Nephron progenitor cell (in vitro differentiated cells): ENCODE data around the gene BEGAIN.

ENCODE experiments used
- DNase-seq: peaks from one replicate; pipeline ENCODE4 v3.0.0; 2021
- H3K27ac Mint-ChIP-seq: 2 replicates; pipeline ENCODE4 v1.8.0; 2021; ENCODE audit warnings: mild to moderate bottlenecking, moderate library complexity, mixed read lengths
- H3K27me3 Mint-ChIP-seq: 2 replicates; pipeline ENCODE4 v1.8.0; 2021; ENCODE audit warnings: mild to moderate bottlenecking, low read depth, mixed read lengths; ENCODE audit not compliant: poor library complexity
- H3K36me3 Mint-ChIP-seq: 2 replicates; pipeline ENCODE4 v1.8.0; 2021; ENCODE audit warnings: low read depth, mixed read lengths
- H3K4me1 Mint-ChIP-seq: 2 replicates; pipeline ENCODE4 v1.8.0; 2021; ENCODE audit warnings: mixed read lengths
- H3K4me3 Mint-ChIP-seq: 2 replicates; pipeline ENCODE4 v1.8.0; 2021; ENCODE audit warnings: mild to moderate bottlenecking, moderate library complexity, mixed read lengths
- H3K9me3 Mint-ChIP-seq: 2 replicates; pipeline ENCODE4 v1.8.0; 2021; ENCODE audit warnings: mild to moderate bottlenecking, moderate library complexity, mixed read lengths
- CTCF ChIP-seq: fragments of 200-600 bp; sonication (generic); IDR thresholded peaks from 2 replicates; pipeline ENCODE4 v1.5.0; 2021; ENCODE audit warnings: antibody characterized with exemption

BEGAIN gene

GRCh38 chr14:100618763-100619320 lies 31.6 kb upstream of the BEGAIN start:
- TF ChIP-seq CTCF: no peak
- H3K9me3 Mint-ChIP-seq: no peaks in the 10 kb centered on the region
- no peak overlapping the region for H3K27ac Mint-ChIP-seq
- no peaks in the 10 kb centered on the region for H3K36me3 Mint-ChIP-seq
- peaks cover 30% of the 10 kb centered on the region for H3K27me3 Mint-ChIP-seq
- H3K4me3 Mint-ChIP-seq: no peak overlapping the region
- no peak for DNase-seq
- H3K4me1 Mint-ChIP-seq: peaks cover 50% of the 10 kb centered on the region

DNA sequence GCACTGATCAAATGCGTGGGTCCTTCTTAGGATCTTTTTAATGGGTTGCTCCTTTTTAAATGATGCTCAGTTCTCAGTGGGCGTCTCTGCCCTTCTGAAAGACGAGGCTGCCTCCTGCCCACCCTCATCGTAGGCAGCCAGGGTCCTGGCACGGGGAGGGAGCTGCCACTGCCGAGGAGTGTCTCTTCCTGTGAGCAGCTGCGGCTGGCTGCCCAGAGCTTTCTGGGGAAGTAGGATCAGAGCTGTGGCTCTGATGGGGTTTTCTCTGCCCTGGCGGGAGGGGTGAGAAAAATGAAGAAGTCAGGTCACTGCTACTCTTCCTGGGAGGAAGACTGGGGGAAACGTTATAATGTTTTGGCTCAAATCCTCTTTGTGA lies 31.1 kb upstream of the BEGAIN start:
- H3K27me3 Mint-ChIP-seq: peaks cover 25% of the 10 kb centered on the region

DNA sequence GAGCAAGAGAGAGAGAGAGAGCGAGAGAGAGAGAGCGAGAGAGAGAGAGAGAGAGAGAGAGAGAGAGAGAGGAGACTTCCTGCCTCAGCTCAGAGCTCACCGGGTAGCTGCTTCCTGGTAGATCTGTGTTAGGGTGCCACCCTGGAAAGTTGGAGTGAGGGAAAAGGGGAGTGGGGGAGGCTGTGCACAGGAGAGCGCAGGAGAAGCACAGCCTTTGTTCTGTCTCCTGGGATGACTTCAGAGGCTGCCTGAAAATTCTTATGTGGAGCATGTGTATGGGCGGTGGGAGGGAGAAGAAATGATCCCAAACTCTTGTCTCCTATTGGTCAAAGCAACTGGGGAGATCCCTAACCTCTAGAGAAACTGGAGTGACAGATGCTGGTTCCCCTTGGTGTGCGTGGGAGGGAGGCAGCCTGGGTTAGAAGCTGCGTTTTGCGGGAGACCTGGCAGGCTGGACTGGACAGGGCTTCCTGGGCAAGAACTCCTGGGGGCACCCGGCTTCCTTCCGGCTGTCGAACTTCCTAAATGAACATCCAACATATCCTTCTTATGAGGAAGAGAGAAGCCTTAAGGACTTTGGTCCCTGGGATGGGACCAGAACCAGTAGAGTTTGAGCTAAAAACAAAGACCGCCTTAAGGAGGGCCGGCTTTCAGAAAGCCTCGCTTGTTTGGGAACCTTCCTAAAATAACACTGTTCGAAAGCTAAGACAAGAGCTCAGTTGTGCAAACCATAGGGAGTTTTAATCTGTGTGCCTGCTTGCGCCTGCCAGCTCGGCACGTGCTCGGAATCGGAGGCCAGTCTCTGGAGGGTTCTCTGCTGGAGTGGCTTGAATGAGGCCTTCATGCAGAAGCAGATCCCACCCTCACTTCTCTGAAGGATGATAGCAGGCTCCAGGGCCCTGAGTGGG lies 30.4 kb upstream of the BEGAIN start:
- no peaks in the 10 kb centered on the region for H3K9me3 Mint-ChIP-seq
- H3K27me3 Mint-ChIP-seq: peaks cover 21% of the 10 kb centered on the region
- H3K27ac Mint-ChIP-seq: peak overlapping the region; percentile 25
- no peaks in the 10 kb centered on the region for H3K36me3 Mint-ChIP-seq
- no peak overlapping the region for H3K4me3 Mint-ChIP-seq
- DNase-seq: no peak
- TF ChIP-seq CTCF: no peak
- H3K4me1 Mint-ChIP-seq: peaks cover 46% of the 10 kb centered on the region

More for the DNA sequence above, 31.1 kb upstream of the BEGAIN start:
- Mint-ChIP-seq H3K4me3 (no peak overlapping the region), H3K36me3 (no peaks in the 10 kb centered on the region), H3K9me3 (no peaks in the 10 kb centered on the region), H3K4me1 (peaks cover 50% of the 10 kb centered on the region), H3K27ac (no peak overlapping the region)
- no peak for TF ChIP-seq CTCF
- DNase-seq: no peak

DNA sequence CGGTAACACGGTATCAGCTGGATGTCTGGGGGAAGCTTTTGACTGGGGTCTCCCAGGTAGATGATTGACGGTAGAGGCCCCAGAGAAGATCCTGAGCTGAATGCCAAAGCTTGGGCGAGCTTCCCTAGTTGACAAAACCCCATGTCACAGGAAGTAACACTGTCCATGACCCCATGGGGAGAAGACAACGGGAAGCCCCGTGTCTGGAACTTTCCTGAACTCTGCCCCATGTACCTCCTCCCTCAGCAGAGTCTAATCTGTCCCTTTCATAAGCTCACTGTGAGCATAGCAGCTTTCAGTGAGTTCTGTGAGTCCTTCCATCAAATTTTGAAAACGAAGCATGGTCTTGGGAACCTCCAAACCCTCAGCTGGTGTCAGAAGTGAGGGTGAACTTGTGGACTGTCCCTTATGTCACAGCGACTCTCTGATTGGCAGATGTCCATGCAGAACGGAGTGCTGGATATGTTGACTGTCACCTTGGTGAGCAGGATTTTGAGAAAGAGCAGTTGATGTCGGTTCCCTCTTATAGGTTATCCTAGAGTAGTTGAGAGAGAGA lies 29.7 kb upstream of the BEGAIN start:
- no peak for TF ChIP-seq CTCF
- Mint-ChIP-seq H3K4me1 (peaks cover 43% of the 10 kb centered on the region), H3K4me3 (no peak overlapping the region), H3K36me3 (no peaks in the 10 kb centered on the region), H3K9me3 (no peaks in the 10 kb centered on the region), H3K27me3 (peaks cover 22% of the 10 kb centered on the region), H3K27ac (no peak overlapping the region)
- DNase-seq: no peak

DNA sequence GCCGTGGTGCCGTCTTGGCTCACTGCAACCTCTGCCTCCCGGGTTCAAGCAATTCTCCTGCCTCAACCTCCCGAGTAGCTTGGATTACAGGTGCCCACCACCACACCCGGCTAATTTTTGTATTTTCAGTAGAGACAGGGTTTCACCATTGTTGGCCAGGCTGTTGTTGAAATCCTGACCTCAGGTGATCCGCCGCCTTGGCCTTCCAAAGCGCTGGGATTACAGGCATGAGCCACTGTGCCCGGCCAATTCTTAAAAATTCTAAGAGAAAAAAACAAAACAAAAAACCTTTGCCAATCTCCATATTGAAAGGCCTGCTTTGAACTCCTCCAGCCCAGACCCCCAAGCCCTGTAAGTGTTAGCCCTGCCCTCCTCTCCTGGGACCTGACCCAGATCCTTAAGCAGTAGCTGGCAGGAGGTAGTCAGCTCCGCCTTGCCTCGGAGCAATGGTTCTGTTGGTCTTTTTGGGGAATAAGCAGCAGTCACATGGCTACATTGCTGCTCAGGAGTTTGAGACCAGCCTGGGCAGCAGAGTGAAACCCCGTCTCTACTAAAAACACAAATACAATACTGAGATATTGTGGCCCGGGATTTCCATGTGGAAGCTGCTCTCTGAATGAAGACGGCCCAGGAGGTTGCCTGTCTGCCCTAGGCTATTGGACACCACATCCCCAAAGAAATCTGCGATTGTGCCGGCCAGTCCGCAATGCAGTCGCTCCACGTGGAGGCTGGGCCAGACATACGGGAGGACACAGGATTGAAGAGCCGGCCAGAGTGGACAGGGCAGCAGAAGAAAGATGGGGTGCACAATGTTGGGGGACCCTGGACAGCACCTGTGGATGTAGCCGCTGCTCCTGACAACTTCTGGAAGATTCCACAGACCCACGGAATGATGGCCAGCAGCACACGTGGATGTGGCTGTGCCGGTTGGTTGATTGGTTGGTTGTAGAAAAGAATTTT lies 28.8 kb upstream of the BEGAIN start:
- no peaks in the 10 kb centered on the region for H3K9me3 Mint-ChIP-seq
- no peak overlapping the region for H3K4me3 Mint-ChIP-seq
- H3K27ac Mint-ChIP-seq: no peak overlapping the region
- H3K4me1 Mint-ChIP-seq: peaks cover 33% of the 10 kb centered on the region
- H3K36me3 Mint-ChIP-seq: no peaks in the 10 kb centered on the region
- DNase-seq: no peak
- TF ChIP-seq CTCF: no peak
- peaks cover 24% of the 10 kb centered on the region for H3K27me3 Mint-ChIP-seq
